Measurements from ENCODE around the gene COLEC11. TPM values are rescaled to one million over a fixed set of nuclear protein-coding genes. Genes with fewer than 3 reads are reported as not detected.

The COLEC11 gene
- total and polyA plus RNA-seq, 8 donors: 0.84 to 7.1 (median 4.3) TPM

GRCh38 chr2:3679616-3680393 is 84.9 kb downstream of the COLEC11 start:
- H3K27me3 ChIP-seq: peaks cover 0 to 6% of the 10 kb centered on the region in 2 donors
- DNase-seq: no peak
- no peak for ATAC-seq
- no peak overlapping the region for H3K27ac ChIP-seq
- no peak overlapping the region for H3K4me3 ChIP-seq
- H3K36me3 ChIP-seq: no peaks in the 10 kb centered on the region
- no peaks in the 10 kb centered on the region for H3K4me1 ChIP-seq
- H3K9me3 ChIP-seq: no peaks in the 10 kb centered on the region
- intact Hi-C loops (cut with DNase I): no loop called here
- no peak for TF ChIP-seq CTCF (IDR thresholded peaks at IDR 0.05)

- peaks cover 0 to 6% of the 10 kb centered on the region in 2 donors for H3K27me3 ChIP-seq
- no peaks in the 10 kb centered on the region for H3K9me3 ChIP-seq
- no peaks in the 10 kb centered on the region for H3K4me1 ChIP-seq
- no peak for TF ChIP-seq CTCF (IDR thresholded peaks at IDR 0.05)
- DNase-seq (no peak), ATAC-seq (no peak)
- no peaks in the 10 kb centered on the region for H3K36me3 ChIP-seq
- intact Hi-C loops (cut with DNase I): no loop called here
- no peak overlapping the region for H3K4me3 ChIP-seq
- no peak overlapping the region for H3K27ac ChIP-seq
These were observed 85.8 kb downstream of the COLEC11 start for GRCh38 chr2:3680548-3681345.

- intact Hi-C loops (cut with DNase I): no loop called here
- no peak overlapping the region for H3K4me3 ChIP-seq
- H3K4me1 ChIP-seq: no peaks in the 10 kb centered on the region
- DNase-seq (no peak), ATAC-seq (no peak)
- peaks cover 0 to 6% of the 10 kb centered on the region in 2 donors for H3K27me3 ChIP-seq
- no peak overlapping the region for H3K27ac ChIP-seq
- no peaks in the 10 kb centered on the region for H3K36me3 ChIP-seq
- no peak for TF ChIP-seq CTCF (IDR thresholded peaks at IDR 0.05)
- H3K9me3 ChIP-seq: no peaks in the 10 kb centered on the region
These were observed 86.7 kb downstream of the COLEC11 start for GRCh38 chr2:3681625-3682024.

- no peak for ATAC-seq
- TF ChIP-seq CTCF (IDR thresholded peaks at IDR 0.05): no peak
- intact Hi-C loops (cut with DNase I): no loop called here
These were observed 87.9 kb downstream of the COLEC11 start for GRCh38 chr2:3682811-3683210.

More at GRCh38 chr2:3682811-3683210, 87.9 kb downstream of the COLEC11 start:
- Histone ChIP-seq H3K36me3 (no peaks in the 10 kb centered on the region), H3K27me3 (peaks cover 0 to 6% of the 10 kb centered on the region in 2 donors), H3K27ac (no peak overlapping the region), H3K4me3 (no peak overlapping the region), H3K4me1 (no peaks in the 10 kb centered on the region), H3K9me3 (no peaks in the 10 kb centered on the region)
- DNase-seq: no peak

All from left lung (tissue), 10 donors.